Esophagus muscularis mucosa (tissue), 4 donors: ENCODE data around the gene CRYL1. TPM values are rescaled to one million over a fixed set of nuclear protein-coding genes. Genes with fewer than 3 reads are reported as not detected.

ENCODE experiments used
- DNase-seq: peaks from one replicate; pipeline ENCODE4 v3.0.0-alpha.2; 2017; ENCODE audit errors: extremely low spot score
- H3K27ac ChIP-seq, 4 donors: fragments of 200-600 bp; sonication (generic); replicated peaks in 1 of 4; 1 replicate in 3 of 4; 2 replicates in 1 of 4; pipeline ENCODE4 v1.5.1; 2016 to 2019; ENCODE audit warnings: mild to moderate bottlenecking in 1 of 4
- H3K27me3 ChIP-seq, 4 donors: fragments of 200-600 bp; sonication (generic); one replicate each; pipeline versions ENCODE4 v1.5.1 to v1.6.0; 2016 to 2019
- H3K36me3 ChIP-seq, 4 donors: fragments of 200-600 bp; sonication (generic); one replicate each; pipeline ENCODE4 v1.5.1; 2016 to 2019
- H3K4me1 ChIP-seq, 4 donors: fragments of 200-600 bp; sonication (generic); one replicate each; pipeline ENCODE4 v1.5.1; 2016 to 2019
- H3K4me3 ChIP-seq, 4 donors: fragments of 200-600 bp; sonication (generic); 1 replicate in 2 of 4; 2 replicates in 2 of 4; pipeline ENCODE4 v1.5.1; 2016 to 2019; ENCODE audit warnings: mild to moderate bottlenecking in 4 of 4, moderate library complexity in 1 of 4
- H3K9me3 ChIP-seq, 4 donors: fragments of 200-600 bp; sonication (generic); 1 replicate in 3 of 4; 2 replicates in 1 of 4; pipeline ENCODE4 v1.5.1; 2016 to 2019
- CTCF ChIP-seq, 3 experiments: fragments of 200-600 bp in 2 of 3; fragments of 450-650 bp in 1 of 3; sonication (generic) in 2 of 3; IDR thresholded peaks; one replicate each; pipeline ENCODE4 v1.5.1; 2017 to 2019; ENCODE audit warnings: antibody characterized with exemption in 3 of 3, mild to moderate bottlenecking in 2 of 3, moderate library complexity in 1 of 3
- EP300 ChIP-seq: sonication (generic); formaldehyde crosslinking; IDR thresholded peaks from one replicate; pipeline ENCODE4 v1.6.1; 2017; ENCODE audit warnings: antibody characterized with exemption
- POLR2A ChIP-seq: fragments of 450-650 bp; IDR thresholded peaks from one replicate; pipeline ENCODE4 v1.6.1; 2017; ENCODE audit warnings: antibody characterized with exemption, moderate library complexity, mild to moderate bottlenecking, low read depth
- POLR2AphosphoS5 ChIP-seq, 2 donors: sonication (generic); formaldehyde crosslinking; IDR thresholded peaks; one replicate each; pipeline ENCODE4 v1.6.1; 2017; ENCODE audit warnings: antibody characterized with exemption in 2 of 2
- WGBS: methylation state at CpG from one replicate; pipeline ENCODE4 v1.1.5; 2018; 5-methylcytosine and 5-hydroxymethylcytosine counted together
- intact Hi-C: fragments of 100-400 bp; cut with DNase I; formaldehyde crosslinking; loops from one replicate; pipeline ENCODE4 v1.15.1; 2023
- total RNA-seq, 4 donors: library from RNA; depleted of rRNA; stranded (reverse); fragments of >200 nt; gene quantifications; one replicate each; pipeline versions ENCODE4 v1.1.0 to v1.2.1, GENCODE V29; 2016

CRYL1 gene
- total RNA-seq, 4 donors from 2014 or later = 42.3 to 59.3 (median 45.4) TPM

- intact Hi-C loops = no loop called here
- no peak for TF ChIP-seq POLR2AphosphoS5 (IDR thresholded peaks at IDR 0.05)
- TF ChIP-seq CTCF (IDR thresholded peaks at IDR 0.05) = no peak
- no peak for TF ChIP-seq POLR2A
- TF ChIP-seq EP300 = no peak
- H3K27me3 ChIP-seq = no peaks in the 10 kb centered on the region
- H3K9me3 ChIP-seq = no peaks in the 10 kb centered on the region
- 92% methylated on average over 15 of the region's 15 CpGs for WGBS
- H3K36me3 ChIP-seq = peaks cover 4 to 53% (median 20%) of the 10 kb centered on the region in 4 donors
- DNase-seq = no peak
- H3K4me3 ChIP-seq = no peak overlapping the region
- H3K4me1 ChIP-seq = peaks cover 0 to 5% (median 0%) of the 10 kb centered on the region in 4 donors
- no peak overlapping the region for H3K27ac ChIP-seq
Measured at GRCh38 chr13:20431687-20432384, 93.8 kb downstream of the CRYL1 start.

GRCh38 chr13:20431080-20431479, 94.6 kb downstream of the CRYL1 start:
- H3K4me3 ChIP-seq = no peak overlapping the region
- H3K27me3 ChIP-seq = no peaks in the 10 kb centered on the region
- TF ChIP-seq POLR2AphosphoS5 (IDR thresholded peaks at IDR 0.05) = no peak
- H3K27ac ChIP-seq = no peak overlapping the region
- WGBS = 92% methylated on average over 9 of the region's 16 CpGs
- no peaks in the 10 kb centered on the region for H3K9me3 ChIP-seq
- H3K4me1 ChIP-seq = peaks cover 0 to 7% (median 0%) of the 10 kb centered on the region in 4 donors
- DNase-seq = no peak
- peaks cover 4 to 51% (median 17%) of the 10 kb centered on the region in 4 donors for H3K36me3 ChIP-seq
- intact Hi-C loops = no loop called here

GRCh38 chr13:20430296-20430695, 95.4 kb downstream of the CRYL1 start:
- peak; percentile 47 for DNase-seq
- Histone ChIP-seq H3K4me1 (peaks cover 0 to 7% (median 0%) of the 10 kb centered on the region in 4 donors), H3K27ac (no peak overlapping the region), H3K36me3 (peaks cover 4 to 53% (median 20%) of the 10 kb centered on the region in 4 donors), H3K4me3 (no peak overlapping the region), H3K27me3 (no peaks in the 10 kb centered on the region), H3K9me3 (no peaks in the 10 kb centered on the region)
- intact Hi-C loops = no loop called here
- TF ChIP-seq EP300 (no peak), CTCF (IDR thresholded peaks at IDR 0.05) (no peak), POLR2AphosphoS5 (IDR thresholded peaks at IDR 0.05) (no peak), POLR2A (no peak)
- 95% methylated on average over 4 of the region's 4 CpGs for WGBS

GRCh38 chr13:20429682-20430081, 96.0 kb downstream of the CRYL1 start:
- no peaks in the 10 kb centered on the region for H3K9me3 ChIP-seq
- no peaks in the 10 kb centered on the region for H3K27me3 ChIP-seq
- no peak overlapping the region for H3K4me3 ChIP-seq
- no peak overlapping the region for H3K27ac ChIP-seq
- intact Hi-C loops = no loop called here
- peak; percentile 55 for DNase-seq
- peaks cover 4 to 59% (median 26%) of the 10 kb centered on the region in 4 donors for H3K36me3 ChIP-seq
- TF ChIP-seq CTCF (IDR thresholded peaks at IDR 0.05) (no peak), POLR2A (no peak), POLR2AphosphoS5 (IDR thresholded peaks at IDR 0.05) (no peak), EP300 (no peak)
- WGBS = 100% methylated on average over 1 of the region's 9 CpGs
- peaks cover 0 to 7% (median 0%) of the 10 kb centered on the region in 4 donors for H3K4me1 ChIP-seq

- Histone ChIP-seq H3K4me1 (peaks cover 0 to 7% (median 0%) of the 10 kb centered on the region in 4 donors), H3K9me3 (no peaks in the 10 kb centered on the region), H3K4me3 (no peak overlapping the region), H3K27ac (no peak overlapping the region), H3K36me3 (peaks cover 4 to 66% (median 32%) of the 10 kb centered on the region in 4 donors), H3K27me3 (no peaks in the 10 kb centered on the region)
- DNase-seq = peak; percentile 42
- TF ChIP-seq CTCF (IDR thresholded peaks at IDR 0.05) = no peak
- no peak for TF ChIP-seq EP300
- TF ChIP-seq POLR2AphosphoS5 (IDR thresholded peaks at IDR 0.05) = no peak
- no peak for TF ChIP-seq POLR2A
- WGBS = 94% methylated on average over 9 of the region's 11 CpGs
- intact Hi-C loops = no loop called here
Measured at GRCh38 chr13:20428666-20429644, 96.7 kb downstream of the CRYL1 start.
